Measurements from ENCODE around the gene CCR9.

CCR9 gene

DNA sequence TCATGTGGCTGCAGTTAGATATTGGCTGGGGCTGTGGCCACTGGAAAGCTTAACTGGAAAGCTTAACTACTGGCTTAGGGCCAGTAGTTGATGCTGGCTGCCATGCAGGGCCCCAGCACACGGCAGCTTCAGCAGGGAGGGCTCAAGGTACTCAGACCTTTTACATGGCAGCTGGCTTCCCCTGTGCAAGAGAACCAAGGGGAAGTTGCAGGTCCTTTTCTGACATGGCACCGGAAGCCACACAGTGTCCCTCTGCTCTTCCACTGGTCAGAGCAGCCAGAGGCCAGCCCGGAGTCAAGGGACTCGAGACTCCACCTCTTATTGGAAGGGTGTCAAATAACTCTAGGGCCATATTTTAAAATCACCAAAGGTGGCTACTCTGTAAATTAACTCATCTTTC, 24.5 kb downstream of the CCR9 start:
- DNase-seq: no peak

DNA sequence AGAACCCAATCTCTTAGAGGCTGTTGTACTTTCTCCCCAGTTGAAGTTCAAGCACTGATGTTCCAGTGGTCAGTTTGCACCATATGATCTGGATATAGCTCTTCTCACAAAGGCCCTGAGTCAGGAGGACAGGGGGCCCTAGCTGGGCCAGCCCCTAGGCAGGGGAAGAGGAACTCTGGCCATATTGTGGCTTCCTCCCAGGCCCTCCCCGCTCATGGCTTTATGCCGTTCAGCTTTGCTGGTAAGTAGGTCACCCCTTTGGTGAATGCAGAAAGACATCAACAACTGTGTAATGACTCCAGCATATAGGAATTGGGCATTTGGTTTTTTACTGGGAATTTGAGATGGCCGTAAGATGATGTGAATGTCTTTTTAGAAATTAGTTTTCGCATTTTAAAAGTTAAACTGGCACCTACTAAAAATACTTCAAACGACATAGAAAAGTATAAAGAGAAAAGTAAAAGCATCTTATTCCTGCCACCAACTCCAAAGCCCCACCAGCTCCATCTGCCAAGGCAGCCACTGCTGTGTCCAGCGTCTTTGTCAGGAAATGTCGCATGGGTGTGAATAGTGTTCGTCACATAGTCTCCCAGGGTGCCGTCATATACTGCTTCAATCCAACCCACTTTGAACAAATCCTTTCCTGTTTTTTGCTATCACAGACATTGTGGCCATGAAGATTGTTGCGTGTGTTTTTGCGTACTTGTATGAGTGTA, 25.3 kb downstream of the CCR9 start:
- no peak for DNase-seq

DNA sequence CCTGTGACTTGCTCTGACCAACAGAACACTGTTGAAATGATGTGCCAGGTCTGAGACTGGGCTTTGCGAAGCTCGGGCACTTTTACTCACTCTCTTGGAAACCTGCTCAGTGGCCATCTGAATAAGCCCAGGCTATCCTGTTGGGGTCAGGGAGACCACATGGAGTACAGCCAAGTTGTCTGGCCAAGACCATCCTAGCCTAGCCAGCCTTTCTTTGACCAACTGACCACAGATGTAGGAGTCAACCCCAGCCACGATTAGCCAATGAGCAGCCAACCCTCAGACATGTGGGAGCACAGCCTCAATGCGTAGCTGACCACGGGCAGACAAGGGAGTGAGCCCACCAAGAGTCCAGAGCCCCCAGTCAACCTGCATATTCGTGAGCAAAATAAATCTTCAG, 26.1 kb downstream of the CCR9 start:
- no peak for DNase-seq

DNA sequence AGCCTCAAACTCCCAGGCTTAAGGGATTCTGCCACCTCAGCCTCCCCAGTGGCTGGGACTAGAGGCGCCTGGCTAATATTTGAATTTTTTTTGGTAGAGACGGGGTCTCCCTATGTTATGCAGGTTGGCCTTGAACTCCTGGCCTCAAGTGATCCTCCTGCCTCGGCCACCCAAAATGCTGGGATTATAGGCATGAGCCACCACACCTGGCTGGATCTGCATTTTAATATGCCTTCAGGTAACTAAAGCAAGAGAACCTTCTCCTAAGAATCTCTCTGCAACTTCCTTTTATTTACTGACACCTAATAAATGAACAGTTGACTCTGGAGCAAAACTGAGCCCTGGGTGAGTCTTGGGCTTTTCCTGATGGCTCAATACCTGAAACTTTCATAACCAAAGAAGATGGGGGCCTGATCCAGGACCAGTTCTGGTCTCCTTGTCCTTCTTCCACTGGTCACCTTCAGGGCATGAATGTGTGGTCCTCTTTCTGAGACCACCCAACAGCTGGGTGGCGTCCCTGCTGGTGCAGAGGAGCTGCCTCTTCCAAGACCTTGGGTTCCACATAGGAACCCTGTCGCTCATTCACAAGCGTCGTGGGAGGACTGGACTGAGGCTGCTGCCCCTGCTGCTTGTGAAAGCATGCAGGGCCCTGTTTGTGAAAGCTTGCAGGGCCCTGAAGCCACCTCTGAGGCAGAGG, 28.2 kb downstream of the CCR9 start:
- DNase-seq: no peak

DNA sequence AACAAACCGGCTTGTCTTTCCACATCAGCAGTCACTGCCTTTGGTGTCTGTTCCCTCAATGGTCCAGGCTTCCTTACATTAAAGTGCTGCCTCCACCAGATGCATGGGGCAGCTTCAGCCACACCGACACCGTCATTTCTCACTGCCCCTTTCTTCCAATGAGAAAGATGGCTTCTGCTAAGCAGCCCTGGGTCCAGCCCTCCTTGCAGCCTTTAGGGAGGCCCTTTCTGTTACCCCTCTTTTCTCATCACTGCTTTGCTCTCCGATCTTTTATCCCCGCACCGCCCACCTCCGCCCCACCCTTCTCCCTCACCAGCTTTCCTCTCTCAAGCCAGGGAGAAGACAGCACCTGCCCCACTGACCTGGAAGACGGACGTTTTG, 28.7 kb downstream of the CCR9 start:
- no peak for DNase-seq

DNA sequence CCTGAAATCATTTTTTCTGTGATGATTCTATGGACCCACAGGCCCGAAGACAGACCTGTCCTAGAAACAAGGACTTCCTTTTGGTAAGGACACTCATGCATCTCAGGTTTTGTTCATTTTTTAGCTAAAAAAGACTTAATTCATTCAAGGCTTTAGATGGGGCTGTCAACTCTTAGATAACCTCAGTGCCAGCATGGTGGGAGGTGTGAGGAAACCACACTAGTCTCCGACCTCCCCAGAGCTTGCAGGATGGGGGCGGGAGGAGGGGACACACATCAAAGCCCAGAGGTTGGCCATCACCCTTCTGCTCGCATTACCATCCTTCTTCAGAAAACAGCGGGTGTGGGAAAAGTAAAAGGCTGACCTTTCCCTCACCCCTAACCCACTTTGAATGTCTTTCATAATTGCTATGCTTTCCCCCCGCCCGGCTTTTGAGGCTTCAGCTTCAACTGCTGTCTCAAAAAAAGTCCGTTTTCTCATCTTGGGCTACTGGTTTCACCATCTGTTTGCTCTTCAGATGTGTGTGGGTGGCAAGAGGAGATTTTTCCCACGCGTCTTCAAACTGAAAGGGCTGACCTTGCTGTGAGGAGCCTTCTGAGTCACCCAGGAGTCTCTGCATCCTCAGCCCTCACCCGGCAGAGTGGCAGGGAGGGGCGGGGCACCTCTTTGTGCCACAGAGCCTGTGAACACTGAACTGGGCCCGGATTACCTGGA, 29.3 kb downstream of the CCR9 start:
- peak; percentile 25 to 71 for DNase-seq

DNA sequence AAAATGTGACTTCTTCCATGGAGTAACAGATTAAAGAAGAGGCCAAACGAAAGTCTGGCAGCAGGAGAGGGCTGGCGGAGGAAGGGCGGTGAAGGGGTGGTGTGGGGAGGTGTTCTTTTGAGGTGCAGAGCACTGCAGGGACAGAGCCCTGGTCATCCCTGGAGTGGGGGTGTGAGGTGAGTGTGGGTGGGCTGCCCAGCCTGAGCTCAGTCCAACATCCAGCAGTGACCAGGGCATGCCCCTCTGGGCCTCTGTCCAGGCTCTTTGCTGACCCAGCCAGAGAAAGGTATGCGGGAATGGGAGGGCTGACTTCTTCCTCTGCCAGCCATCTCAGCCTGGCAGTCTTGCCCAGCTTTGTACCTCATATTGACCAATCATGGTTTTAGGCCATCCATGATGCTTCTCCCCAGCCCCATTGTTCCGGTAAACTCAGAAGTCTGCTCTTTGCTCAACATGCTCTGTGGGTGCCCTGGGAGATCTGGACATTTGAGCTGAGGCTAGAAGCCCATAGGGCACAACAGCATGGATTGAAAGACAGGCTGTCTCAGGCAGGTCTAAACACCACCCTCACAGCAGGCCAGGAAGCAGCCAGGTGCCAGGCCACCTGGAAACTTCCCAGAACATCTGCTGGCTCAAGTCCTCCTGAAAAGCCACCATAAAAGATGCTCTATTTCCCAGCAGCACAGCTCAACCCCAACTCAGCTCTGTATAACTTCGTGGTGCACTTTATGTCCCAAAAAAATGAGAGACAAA, 31.0 kb downstream of the CCR9 start:
- no peak for DNase-seq

DNA sequence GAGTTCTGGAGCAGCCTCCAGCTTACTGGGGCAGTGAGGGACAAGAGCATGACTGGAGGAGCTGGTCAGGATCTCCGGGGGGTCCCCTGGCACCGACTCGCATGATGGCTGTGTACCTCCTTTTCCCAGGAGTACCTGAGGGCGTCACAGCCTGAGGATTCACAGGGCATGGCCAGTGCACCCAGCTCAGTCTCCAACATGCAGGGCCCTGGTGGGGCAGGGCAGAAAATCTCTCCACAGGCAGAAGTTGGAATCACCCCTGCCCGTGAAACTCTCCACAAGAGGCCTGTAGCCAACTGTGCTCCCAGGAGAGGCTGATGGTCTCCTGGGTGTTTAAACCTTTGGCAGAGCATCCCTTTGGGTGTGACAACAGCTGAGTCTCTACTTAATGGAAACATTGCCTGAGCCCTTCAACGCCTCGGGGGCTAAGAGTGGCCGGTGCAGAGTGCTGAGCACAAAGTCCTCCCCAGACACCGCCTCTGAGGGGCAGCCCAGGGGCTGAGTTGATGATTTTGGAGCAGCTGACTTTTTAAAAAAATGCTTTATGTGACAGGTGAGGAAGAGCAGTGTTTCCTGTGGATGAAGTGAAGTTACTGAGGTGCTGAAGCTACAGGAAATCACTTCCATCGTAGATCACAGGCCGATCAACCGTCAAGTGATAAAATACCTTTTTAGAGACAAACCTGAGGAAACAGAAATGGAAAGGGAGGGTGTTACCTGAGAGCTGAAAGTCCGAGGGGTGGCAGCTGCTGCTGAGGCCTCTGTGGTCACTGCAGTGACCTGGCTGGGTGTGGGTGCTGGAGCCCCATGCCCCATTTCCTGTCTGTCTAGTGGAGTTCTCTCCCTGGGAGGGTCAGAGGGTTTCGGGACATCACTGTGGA, 35.1 kb downstream of the CCR9 start:
- no peak for DNase-seq

DNA sequence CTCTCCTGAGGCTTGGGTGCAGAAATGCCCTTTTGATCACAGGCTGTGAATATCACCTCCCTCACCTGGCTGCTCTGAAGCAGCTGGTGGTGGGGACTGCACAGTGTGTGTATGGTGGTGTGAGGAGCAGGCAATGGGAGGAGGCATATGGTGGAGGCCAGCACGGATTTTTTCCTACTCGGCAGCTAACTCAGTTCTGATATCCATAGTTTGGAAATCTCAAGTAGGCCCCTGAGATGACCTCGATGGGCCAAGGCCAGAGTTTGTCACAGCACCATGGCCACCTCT, 35.6 kb downstream of the CCR9 start:
- DNase-seq: no peak

DNA sequence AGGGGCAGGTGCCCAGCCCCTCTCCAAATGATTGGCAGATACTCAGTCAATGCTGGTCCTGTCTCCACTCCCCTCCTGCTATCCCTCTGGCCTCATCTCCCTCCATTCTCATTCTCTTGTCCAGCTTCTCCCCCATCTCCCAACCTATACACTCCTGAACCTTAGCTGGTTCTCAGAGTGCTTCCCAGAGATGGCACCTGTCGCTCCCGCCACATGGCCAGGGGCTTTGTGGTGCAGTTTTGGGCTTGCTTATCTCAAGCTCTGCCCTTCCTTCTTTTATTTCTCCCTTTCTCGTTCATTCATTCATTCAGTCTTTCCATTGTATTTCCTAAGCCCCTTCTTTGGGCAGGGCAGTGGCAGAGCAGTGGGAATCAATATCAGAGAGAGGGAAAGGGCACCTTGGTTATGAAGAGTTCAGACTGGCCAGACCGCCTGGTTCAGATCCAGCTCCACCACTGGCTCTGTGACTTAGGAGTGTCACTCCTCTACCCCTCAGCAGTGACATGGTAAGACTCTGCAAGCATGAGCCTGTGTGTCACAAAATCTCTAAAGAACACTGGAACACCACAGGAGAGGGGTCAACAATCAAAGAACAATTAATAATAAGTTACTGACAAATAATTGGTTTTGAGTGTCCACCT, 36.7 kb downstream of the CCR9 start:
- DNase-seq: no peak

DNA sequence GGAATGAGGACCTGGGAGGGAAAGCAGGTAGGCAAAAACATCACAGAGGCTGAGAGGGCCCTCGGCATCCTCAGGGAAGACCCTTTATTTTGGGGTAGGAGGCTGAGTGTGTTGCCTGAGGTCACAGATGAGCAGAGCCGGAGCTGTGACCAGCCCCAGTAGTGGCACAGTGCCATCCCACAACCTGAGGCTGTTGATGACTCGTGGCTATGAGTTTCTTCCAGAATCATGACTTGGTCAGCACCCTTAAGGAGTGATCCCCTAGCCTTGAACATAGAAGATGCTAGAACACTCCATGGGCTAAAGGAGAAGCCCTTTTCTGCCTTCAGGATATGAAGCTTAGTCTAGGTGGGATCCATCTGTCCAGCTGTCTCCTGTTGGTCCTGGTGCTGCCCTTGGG, 37.4 kb downstream of the CCR9 start:
- DNase-seq: no peak

DNA sequence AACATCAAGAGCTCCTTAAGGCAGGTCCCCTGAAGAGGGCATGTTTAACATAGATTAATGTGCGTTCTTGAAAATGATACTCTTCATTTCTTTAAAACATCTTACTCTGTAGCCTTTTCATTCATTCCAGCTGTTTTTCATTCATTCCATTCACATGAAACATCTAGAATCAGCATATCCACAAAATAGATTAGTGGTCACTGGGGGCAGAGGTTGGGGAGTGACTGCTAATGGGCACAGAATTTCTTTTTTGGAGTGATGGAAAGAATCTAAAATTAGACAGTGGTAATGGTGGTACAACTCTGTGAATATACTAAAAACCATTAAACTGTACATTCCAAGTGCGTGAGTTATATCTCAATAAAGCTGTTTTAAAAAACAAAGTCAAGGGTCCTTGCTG, 41.5 kb downstream of the CCR9 start:
- no peak for DNase-seq

DNA sequence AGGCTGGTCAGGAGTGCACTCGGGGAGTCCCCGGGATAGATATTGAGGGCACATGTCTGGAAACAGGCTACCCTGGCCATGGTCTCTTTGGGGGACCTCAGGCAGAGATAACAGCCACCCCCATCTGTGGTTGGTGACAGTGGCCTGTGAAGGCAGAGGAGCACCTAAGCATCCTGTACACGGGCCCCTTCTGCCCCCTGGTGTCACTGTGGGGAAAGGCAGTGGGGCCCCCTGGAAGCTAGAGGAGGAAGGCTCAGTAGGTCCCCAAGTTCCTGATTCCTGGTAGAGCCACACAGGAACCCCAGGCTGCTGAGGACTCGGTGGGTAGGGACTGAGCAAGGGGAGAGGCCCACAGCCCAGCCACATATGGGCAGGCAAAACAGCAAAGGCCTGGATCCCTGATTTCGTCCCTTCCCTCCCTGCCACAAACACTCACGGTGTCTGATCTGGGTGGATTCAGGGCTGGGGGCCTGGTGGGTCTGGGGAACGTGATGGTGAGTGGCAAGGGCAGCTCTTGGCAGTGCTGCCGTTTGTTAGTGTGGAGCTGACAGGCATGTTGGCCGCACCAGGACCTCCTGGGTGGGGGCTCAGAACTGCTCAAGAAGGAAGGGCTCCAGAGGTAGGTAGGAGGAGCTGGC, 42.8 kb downstream of the CCR9 start:
- peak; percentile 31 to 66 for DNase-seq

DNA sequence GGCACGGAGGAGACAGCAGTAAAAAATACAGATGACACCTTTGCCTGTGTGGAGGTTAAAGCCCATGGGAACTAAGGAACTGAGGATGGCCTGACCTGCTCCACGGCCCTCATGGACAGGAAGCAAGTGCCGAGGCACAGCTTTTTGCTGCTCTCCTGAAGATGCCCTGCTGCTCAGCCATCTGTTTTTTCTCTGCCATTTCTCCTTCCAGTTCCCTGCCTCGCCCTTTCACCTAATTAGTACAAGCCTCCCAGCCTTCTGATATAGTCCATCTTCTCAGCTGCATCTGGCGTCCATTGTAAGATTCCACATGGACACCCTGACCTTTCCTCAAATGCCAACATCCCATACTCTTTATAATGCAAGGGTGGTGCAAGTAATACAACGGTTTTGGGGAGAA, 45.2 kb downstream of the CCR9 start:
- no peak for DNase-seq

DNA sequence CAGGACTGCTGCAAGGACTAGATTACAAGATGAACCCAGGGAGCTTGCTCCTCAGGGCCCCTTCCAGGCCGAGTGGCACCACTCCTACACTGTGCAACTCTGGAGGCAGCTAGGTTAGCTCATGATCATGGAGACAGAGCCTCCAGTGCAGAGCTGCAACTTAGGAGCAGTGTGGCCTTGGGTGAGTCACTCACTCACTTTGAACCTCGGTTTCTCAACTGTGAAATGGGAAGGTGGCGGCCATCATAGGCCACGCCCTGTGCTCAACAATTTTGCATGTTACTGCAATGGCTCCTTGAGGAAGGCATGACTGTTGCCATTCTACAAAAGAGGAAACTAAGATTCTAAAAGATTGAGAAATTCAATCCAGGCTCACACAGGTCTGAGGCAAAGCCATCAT, 45.8 kb downstream of the CCR9 start:
- peak; percentile 87 to 90 for DNase-seq

DNA sequence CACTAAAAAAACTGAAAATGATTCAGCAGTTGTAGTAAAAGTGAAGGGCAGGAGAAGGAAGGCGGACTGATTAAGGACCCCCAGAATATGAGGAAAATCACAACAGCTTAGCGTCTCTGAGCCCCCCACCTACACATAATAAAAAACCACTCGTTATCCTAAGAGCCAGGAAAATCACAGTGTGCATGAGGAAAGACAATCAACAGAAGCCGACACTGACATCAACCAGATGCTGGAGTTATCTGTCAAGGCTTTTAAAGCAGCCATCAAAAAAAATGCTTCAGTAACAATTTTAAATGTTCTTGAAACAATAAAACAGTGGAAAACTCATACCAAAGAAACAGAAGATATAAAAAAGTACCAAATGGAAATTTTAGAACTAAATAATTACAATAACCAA, 47.2 kb downstream of the CCR9 start:
- DNase-seq: no peak

DNA sequence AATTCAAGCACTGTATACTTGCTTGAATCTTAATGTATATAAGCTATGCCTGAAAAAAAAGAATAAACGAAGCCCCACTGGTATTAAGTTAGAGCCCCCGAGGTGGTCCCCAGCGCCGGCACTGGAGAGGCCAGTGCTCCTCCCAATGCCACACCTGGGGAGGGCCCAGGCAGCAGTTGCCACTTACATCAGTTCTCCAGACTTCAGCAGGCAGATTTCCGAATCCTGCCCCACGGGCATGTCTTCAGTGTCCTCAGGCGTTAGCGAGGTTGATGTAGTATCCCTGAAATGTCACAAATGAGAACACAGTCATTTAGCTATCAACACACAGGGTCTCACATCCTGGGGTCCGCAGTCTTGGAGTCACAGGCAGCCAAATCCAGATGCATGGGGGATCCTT, 49.9 kb downstream of the CCR9 start:
- no peak for DNase-seq

DNA sequence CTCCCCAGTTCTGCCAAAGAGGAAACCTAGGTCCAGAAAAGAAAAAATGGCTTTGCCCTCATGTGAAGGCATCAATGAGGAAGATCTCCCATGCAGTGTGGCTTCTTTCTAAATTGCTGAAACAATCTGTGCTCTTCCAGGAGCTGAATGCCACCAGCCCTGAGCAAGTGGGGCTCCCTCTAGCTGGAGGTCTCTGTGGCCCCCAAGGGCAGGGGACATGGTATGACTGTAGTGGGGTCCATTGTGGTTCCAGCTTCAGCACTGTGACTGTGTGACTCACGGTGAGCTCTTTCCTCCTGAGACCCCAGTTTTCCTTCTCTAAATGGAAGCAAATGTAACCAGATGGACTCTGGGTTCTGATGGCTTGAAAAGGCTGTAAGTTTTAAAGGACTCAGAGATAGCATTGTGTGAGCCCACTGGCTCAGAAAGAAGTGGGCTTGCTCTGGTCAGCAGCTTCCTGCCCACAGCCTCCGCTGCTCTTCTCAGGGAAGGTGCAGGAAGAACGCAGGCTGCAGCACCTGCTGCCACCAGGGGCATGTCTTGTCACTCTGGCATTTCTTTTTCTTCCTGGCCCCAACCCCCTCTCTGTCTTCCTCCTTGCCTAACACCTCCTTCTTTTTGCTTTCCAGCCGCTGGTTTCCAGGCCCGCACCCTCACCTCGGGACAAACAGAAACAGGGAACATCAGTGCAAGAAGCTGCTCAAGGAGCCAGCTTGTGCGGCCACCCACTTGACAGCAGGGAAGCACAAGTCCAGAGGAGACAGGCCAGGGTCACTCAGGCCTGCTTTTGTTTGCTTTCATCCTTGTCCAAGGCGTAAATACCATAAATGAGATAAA, 51.1 kb downstream of the CCR9 start:
- DNase-seq: no peak

DNA sequence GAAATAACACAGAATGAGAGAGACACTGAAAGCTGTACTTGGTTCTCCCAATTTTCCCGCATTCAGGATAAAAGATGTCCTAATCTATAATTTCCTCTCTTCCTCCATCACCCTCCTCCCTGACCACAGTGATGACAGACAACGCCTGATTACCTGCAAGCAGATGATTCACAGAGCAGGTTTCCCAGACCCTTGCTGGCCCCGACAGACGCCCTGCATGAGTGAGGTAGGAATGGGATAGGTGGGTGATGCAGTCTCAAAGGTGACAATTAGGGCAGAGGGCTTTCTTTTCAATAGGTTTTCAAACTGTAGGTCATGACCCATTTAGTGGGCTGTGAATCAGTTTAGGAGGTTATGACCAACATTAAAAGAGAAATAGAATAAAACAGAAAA, 51.7 kb downstream of the CCR9 start:
- DNase-seq: no peak

DNA sequence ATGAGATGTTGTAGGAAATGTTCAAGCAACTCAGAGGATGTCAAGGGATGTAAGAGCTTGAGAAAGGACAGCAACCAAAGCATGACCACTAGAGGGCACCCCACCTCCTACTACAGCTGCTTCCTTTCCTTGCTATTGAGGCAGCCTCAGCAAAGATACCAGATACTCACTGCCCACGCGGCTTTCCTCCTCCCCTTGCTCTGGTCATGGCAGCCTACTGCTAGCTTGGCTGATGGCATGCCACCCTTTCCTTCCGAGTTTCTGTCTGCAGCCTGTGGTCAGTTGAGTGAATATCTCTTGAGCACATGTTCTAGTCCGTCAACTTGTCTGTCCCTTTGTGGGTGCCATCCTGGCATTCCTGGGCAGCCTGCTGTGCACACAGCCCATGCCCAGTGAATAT, 52.5 kb downstream of the CCR9 start:
- peak; percentile 78 to 95 for DNase-seq

DNA sequence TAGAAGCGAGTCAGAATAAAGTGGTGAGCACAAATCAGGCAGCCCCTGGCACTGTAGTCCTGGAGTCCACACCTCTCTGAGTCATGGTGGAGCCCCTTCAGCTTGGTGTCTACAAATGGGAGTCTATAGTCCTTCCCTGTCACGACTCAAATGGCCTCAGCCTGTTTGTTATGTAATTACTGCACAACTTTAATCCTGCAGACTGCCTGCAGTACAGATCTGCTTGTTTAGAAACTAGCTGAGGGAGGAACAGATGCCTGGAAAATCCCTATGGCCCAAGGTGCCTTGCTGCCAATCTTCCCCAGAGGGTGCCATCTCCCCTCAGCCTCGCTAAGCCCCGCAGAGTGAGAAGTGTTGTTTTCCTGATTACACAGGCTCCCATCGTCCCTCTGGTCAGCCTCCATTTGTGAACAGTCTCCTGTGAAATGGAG, 53.0 kb downstream of the CCR9 start:
- no peak for DNase-seq

All from inflammatory macrophage treated with lipopolysaccharide for 1 hour (primary cell).